Measurements from ENCODE around the gene ALAD. TPM values are rescaled to one million over a fixed set of nuclear protein-coding genes. Genes with fewer than 3 reads are reported as not detected.

Gene ALAD
- total RNA-seq, 1 donor from 2014 or later = 24.3 TPM

DNA sequence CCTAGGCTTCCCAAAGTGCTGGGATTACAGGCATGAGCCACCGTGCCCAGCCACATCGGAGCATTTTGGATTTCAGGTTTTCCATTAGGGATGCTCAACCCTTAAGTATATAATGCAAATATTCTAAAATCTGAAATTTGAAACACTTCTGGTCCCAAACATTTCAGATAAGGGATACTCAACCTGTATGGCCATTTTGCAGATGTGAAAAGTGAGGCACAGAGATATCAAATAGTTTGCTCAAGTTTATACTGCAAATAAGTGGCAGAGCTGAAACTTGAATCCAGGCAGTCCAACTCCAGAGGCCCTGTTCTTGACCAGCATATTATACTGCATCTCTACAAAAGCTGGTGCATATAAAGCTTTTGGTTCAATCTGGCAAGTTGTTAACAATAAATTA is 63.4 kb downstream of the ALAD start:
- DNase-seq = no peak
- H3K27ac Mint-ChIP-seq = no peak overlapping the region
- TF ChIP-seq, protein P1, sequence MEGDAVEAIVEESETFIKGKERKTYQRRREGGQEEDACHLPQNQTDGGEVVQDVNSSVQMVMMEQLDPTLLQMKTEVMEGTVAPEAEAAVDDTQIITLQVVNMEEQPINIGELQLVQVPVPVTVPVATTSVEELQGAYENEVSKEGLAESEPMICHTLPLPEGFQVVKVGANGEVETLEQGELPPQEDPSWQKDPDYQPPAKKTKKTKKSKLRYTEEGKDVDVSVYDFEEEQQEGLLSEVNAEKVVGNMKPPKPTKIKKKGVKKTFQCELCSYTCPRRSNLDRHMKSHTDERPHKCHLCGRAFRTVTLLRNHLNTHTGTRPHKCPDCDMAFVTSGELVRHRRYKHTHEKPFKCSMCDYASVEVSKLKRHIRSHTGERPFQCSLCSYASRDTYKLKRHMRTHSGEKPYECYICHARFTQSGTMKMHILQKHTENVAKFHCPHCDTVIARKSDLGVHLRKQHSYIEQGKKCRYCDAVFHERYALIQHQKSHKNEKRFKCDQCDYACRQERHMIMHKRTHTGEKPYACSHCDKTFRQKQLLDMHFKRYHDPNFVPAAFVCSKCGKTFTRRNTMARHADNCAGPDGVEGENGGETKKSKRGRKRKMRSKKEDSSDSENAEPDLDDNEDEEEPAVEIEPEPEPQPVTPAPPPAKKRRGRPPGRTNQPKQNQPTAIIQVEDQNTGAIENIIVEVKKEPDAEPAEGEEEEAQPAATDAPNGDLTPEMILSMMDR (IDR thresholded peaks at IDR 0.05) = no peak
- H3K27me3 Mint-ChIP-seq = peaks cover 3% of the 10 kb centered on the region
- no peak overlapping the region for H3K4me3 Mint-ChIP-seq
- H3K9me3 Mint-ChIP-seq = no peaks in the 10 kb centered on the region
- ATAC-seq (ENCODE audit: low read depth) = no peak
- POLR2A ChIA-PET = no interaction called here
- no peaks in the 10 kb centered on the region for H3K36me3 Mint-ChIP-seq (ENCODE audit: low read depth)
- CTCF ChIA-PET = no interaction called here
- H3K4me1 Mint-ChIP-seq = peaks cover 11% of the 10 kb centered on the region
- intact Hi-C loops (cut with micrococcal nuclease) = no loop called here

Other genes starting within 250 kb of the ALAD start
- 48.3 and 49.1 TPM in 2 replicates for gene FKBP15, start 180.0 kb downstream of the ALAD start, total RNA-seq
- gene SLC31A1, start 179.7 kb downstream of the ALAD start, total RNA-seq = 5.7 and 7.3 TPM in 2 replicates
- 30.4 and 31.7 TPM in 2 replicates for gene CDC26, start 125.7 kb downstream of the ALAD start, total RNA-seq
- gene PRPF4, start 125.6 kb downstream of the ALAD start, total RNA-seq = 32.8 and 36.7 TPM in 2 replicates
- not detected in 2 replicates for gene RNF183, start 97.9 kb downstream of the ALAD start, total RNA-seq
- gene WDR31, start 61.0 kb downstream of the ALAD start, total RNA-seq = 0.73 and 1.6 TPM in 2 replicates
- 1.1 and 1.3 TPM in 2 replicates for gene BSPRY, start 51.7 kb downstream of the ALAD start, total RNA-seq
- 23.4 and 23.9 TPM in 2 replicates for gene HDHD3, start 24.3 kb downstream of the ALAD start, total RNA-seq
- 48.0 and 55.5 TPM in 2 replicates for gene POLE3, start 9.4 kb upstream of the ALAD start, total RNA-seq
- 0.76 and 1.2 TPM in 2 replicates for gene C9orf43, start 9.5 kb upstream of the ALAD start, total RNA-seq
- gene RGS3, start 62.4 kb upstream of the ALAD start, total RNA-seq = 14.6 and 15.0 TPM in 2 replicates

Measured in activated B cell treated with CpG ODN at 0.5 μM for 24 hours (primary cell).